Superior temporal gyrus (tissue), 1 donor: ENCODE measurements around the gene DUS3L.
A peak's percentile ranks its signal among the peaks of the same experiment; 100 is the strongest.

Experiments
- DNase-seq: peaks from one replicate; pipeline ENCODE4 v3.0.0-alpha.2; 2016; ENCODE audit errors: extremely low spot score

Gene DUS3L

DNA sequence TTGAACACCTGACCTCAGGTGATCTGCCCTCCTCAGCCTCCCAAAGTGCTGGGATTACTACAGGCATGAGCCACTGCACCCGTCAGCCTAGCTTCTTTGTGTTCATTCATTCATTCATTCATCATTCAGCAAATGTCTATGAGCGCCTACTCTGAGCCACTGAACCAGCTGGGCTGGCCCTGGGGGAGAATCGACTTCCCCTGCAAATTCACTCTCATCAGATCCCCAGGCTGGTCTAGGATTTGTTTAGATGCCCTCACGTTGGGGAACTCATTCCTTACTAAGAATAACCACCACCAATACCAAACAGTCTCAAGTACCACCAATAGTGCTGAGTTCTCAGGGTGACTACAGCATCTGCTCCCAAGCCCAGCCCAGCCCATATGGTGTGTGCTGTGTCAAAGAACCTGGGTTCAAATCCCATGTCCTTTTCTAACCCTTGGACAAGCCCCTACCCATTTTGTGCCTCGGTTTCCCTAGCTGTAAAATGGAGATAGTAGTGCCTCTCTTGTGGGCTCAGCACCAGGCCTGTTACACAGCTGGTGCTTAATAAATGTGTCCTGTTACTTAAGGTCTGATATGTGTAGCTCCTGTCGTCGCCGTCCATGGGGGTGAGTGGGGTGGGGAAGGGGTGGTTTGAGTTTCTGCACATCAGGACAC lies 30.7 kb upstream of the DUS3L start:
- DNase-seq, result no peak

DNA sequence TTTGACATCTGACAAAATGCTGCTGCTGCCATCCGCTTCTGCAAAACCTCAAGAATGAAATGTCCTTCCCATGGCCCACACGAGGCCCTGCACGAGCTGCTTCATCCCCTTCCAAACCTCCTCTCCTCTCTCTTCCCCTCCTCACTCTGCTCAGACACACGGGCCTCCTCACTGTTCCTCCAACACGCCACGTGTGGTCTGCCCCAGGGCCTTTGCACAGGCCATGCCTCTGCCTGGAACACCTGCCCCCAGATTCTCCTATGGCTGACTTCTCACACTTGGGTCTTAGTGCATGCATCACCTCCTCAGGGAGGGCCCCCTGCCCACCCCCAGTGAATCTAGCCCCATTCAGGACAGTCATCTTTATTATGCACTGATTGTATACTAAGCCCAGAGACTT lies 29.8 kb upstream of the DUS3L start:
- no peak for DNase-seq

DNA sequence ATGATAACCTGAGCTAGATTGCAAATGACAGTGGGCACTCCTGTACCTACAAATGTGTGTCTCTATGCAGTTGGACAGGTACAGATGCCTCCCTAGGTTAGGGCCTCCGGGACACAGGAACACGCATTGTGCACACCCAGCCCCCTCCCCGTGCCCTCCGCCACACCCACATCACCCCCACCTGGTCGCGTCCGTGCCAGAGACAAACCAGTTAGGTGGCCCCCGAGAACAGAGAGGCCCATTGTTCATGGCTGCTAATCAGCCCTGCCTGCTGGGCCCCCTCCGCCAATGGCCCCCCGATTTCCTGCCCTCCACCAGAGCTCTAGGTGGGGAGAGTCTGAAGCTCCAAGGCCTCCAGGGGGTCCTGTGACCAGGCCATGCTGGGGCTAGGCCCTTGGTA lies 27.6 kb upstream of the DUS3L start:
- no peak for DNase-seq

DNA sequence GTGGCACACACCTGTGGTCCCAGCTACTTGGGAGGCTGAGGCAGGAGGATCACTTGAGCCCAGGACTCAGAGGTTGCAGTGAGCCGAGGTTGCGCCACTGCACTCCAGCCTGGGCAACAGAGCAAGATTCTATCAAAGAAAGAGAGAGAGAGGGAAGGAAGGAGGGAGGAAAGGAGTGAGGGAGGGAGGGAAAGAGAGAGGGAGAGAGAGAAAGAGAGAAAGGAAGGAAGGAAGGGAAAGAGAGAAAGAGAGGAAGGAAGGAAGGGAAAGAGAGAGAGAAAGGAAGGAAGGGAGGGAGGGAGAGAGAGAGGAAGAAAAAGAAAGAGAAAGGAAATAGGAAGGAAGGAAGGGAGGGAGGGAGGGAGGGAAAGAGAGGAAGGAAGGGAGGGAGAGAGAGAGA lies 26.3 kb upstream of the DUS3L start:
- DNase-seq, result no peak

DNA sequence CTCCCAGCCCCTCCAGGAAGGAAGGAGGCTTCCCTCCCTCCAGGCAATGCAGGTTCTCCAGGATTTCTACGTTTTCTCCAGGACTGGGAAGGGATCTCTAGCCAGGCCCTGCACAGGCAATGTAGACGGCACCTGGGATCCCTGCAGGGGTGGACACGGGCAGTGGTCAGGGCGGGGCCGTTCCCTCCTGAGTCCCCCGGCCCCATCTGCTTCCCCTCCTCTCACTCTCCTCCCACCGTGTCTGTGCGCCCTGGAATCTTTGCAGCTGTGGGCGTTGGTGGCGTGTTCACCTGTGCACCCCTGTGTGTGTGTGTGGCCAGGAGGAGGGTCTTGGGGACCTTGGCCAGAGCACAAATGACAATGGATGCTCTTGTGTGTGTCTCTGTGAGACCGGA lies 23.9 kb upstream of the DUS3L start:
- DNase-seq, result no peak

DNA sequence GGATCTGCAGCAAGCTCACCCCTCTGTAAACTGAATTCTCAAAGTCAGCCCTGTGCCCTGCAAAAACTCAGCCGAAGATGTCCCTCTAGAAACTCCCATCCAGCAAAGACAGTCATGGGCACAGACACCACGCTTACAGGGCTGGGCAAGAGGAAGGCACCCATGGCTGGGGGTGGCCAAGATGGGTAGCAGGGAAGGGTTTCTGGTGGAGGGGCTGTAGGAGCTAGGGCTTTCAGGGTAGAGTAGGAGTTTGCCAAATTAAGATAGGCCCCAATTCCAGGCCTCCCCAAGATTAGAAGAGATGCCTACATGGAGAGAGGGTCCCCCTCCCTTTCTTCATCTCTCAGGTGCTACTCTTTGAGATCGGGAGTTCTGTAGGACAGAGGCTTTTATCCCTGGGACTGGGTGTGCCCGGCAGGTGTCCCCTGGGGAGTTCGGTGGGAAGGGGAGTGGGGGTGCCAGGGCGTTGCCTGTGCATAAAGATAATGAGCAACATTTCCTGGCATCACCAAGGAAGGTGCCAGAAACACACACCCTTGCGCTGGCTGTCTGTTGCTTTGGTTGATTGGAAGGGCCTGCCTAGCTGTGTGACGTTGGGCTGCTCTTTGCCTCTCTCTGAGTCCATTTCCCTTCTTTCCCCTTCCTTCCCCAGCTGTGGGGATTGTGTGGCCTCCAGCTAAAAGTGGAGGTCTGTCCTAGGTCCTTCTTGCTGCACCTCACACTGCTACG lies 23.3 kb upstream of the DUS3L start:
- DNase-seq, result no peak

DNA sequence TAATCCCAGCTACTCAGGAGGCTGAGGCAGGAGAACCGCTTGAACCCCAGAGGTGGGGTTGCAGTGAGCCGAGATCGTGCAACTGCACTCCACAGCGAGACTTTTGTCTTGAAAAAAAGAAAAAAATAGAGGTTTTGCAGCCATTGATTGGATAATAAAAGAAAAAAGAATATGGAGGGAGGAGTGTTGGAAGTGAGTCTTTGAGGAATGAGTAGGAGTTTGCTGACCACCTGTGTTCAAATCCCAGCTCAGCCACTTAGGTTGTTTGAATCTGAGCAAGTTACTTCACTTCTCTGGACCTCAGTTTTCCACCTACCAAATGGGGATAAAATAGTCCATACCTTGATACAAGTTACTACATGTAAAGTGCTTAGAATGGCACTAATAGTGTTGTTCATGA lies 20.2 kb upstream of the DUS3L start:
- DNase-seq, result no peak

DNA sequence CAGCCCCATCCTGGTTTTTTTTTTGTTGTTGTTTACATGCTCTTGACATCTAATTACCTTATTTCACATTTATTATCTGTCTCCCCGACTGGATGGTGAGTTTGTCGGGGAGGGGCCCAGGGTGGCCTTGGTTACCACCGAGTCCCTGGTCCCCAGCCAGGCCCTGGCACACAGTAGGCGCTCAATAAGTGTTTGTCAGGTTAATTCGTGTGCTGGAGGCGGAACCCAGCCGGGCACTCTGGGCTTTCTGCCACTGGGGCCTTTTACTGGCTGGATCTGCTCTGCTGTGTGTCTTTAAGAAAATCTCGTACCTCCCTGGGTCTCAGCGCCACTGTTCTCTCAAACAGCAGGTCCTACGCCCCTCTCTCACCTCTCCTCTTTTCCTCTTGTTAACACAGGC lies 18.5 kb upstream of the DUS3L start:
- DNase-seq, result no peak

DNA sequence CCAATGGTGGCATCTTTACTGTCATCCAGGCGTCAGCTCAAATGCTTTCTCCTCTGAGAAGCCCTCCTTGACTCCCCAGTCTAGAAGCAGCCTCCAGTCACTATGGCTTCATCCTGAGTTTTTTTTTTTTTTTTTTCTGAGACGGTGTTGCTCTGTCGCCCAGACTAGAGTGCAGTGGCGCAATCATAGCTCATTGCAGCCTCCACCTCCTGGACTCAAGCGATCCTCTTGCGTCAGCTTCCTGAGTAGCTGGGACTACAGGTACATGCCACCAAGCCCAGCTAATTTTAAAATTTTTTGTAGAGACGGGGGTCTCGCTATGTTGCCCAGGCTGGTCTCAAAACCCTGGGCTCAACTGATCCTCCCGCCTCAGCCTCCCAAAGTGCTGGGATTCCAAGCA lies 18.1 kb upstream of the DUS3L start:
- DNase-seq, result no peak

DNA sequence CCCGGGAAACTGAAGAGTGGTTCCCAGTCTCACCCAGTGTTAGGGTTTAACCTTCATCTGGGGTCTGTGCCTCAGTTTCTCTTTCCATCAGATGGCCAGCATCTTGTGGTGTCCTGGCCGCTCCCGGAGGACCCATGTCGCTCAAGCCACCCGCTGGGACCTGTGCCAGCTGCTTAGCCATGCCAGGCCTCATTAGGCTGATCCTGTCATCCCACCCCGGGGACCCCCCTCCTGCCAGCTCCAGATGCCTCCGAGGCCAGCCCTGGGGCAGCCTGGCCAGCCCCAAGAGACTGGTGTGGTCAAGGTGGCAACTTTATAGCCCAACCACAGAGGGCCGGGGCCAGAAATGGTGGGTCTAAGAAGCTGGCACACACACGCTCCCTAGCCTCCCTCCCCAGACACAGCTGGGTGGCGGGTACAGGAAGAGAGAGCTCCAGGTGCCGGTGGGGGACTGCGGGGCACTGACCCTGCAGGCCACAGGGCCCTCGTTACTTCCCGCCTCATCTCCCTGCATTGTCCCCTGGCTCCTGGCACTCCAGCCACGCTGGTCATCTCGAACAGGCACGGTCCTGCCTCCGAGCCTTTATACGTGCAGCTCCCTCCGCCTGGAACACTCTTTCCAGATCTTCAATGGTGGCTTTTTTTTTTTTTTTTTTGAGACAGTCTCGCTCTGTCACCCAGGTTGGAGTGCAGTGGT lies 17.3 kb upstream of the DUS3L start:
- no peak for DNase-seq

DNA sequence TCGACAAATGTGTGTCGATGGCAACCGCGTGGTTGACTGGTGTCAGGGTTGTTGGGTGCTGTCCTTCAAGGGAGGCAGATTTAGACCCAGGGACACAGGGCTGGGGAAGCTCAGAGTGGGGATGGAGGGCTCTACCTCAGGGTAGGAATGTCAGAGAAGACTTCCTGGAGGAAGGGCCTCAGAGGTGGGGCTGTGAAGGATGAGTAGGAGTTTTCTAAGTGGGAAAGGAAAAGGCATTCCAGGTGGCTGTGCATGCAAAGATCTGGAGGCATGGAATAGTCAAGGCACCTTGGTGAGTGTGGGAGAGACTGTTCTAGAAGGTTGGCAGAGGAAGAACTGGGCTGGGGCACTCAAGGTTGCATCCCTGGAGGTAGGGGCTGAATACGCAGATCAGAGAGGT lies 15.9 kb upstream of the DUS3L start:
- DNase-seq, result no peak

DNA sequence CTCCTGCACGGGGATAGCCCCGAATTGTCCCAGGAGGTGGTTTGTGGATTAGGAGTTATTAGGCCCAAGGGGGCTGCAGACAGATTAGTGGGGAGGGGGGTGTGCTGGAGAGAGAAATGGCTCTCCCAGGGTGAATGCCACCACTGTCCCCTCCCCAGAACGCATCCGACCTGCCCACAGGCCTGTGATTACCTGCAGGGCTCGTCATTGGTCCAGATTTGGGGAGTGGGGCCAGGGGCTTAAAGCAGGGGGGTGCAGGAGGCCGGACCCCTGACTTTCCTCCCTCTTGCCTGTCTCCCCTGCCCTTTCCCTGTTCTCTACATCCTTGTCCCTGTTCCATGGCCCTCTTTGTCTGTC lies 15.1 kb upstream of the DUS3L start:
- DNase-seq, result no peak

DNA sequence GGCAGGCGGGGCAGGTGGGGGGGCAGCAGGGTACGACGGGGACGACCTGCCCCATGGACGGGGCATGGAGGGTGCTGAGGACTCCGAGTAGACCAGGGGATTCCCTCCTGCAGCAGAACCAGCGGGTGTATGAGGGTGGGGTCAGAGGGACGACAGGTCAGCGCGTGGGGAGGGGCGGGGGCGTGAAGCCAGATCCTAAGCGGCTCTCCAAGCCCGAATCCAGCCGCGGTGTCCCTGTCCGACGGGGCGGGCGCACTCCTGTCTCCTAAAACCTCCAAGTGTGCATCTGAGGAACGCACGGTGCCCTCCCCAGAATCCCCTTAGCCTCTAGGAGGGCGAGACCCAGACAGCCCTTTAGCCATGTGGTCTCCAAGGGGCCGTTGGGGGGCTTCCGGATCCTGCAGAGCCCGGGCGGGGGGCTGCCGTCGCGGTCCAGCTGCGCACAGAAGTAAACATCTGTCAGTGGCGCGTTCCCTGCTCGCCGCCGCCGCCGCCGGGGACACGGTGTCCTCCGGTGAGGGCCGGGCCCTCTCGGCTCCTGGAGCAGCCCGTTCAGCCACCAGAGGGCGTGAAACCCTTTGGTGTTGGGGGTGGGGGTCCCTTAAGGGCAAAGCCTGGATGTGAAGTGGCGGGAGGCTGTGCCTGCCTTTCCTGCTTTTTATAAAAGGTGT lies 14.6 kb upstream of the DUS3L start:
- DNase-seq, result peak; percentile 10

DNA sequence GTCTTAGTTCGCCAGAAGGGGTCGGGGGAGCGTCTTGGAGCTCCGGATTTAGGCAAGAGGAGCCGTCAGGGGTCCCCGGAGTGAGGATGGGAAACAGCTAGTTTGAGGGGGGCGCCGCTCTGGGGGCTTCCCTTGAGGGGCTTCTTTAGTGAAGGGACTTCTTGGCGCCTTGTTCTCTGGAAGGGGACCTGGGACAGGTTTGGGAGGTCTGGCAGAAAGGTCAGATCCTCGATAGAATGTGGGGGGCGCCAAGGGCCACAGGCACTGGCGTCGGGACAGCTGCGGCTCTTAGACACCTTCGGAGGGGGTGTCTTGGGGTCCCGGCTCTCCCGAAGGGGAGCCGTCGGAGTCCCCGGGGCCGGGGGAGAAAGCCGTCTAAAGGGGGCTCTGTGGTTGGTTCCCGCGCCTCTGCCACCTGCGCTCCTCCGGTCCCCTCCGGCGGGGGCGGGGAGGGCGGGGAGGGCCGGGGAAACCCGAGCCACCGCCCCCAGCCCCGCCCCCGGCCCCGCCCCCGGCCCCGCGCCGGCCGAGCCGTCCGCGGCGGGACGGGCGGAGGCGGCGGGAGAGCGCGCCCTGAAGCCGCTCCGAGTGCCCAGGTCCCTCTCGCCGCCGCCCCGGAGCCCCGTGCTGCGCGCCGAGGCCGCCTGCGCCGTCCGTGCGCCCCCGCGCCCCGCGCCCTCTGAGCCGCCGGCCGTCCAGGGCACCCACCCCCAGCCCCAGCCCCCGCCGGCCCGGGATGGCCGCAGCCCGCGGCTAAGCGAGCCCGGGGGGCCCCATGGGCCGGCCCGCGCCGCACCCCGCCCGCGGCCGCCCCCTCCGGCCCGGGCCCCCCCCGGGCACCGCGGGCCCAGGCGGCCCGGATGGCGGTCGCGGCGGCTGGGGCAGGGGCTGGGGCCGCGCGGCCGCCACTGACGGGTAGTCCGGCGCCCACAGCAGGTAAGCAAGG lies 13.8 kb upstream of the DUS3L start, which contains the start of gene NRTN:
Gene NRTN (plus strand): TSS at position 552 of the 946 bp plus-strand sequence. CDS start 19,099 bp downstream, outside the sequence.
- no peak for DNase-seq

DNA sequence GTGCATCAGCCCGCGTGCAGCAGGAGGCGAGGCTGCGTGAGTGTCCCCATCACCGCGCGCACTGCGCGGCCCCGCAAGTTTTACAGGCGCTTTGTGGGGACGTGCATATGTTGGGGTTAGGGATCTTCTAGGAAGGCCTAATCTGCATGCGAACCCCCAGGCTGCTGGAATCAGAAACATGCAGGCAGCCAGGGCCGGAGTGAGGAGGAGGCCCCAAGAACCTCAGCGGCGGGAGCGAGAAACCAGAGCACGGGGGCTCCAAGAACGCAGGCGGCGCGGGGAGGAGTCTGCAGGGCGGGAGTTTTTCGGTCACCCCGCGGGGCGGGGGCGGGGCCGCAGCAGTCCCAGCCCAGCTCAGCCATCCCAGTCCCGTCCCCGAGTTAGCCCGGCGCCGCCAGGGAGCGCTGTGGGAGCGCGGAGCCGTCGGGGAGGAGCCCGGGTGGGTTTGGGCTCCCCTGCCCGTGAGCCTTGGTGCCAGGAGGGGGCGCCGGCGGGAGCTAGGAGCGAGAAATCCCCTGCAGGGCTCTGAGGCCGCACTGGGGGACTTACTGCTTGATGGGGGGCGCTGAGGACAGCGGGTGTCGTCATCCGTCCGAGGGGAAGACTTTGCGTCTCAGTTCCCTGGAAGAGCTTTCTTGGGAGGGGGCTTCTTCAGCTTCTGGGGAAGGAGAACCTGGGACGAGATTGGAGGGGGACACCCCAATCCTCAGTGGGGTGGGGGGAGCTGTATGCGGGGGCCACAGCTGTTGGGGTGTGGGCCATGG lies 13.0 kb upstream of the DUS3L start:
- DNase-seq, result peak; percentile 15

DNA sequence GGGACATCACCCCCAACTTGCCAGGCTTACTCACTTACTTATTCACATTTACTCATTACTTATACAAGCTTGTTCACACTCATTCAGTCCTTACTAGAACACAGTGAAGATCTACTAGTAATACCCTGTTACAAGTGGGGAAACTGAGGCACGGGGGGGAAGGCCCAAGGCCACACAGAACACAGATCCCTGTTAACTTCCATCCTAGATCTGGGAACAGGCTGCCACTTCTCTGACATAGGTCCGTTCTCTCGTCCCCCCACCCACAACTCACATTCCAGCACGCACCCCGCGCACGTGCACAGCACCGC lies 12.4 kb upstream of the DUS3L start:
- DNase-seq, result no peak

DNA sequence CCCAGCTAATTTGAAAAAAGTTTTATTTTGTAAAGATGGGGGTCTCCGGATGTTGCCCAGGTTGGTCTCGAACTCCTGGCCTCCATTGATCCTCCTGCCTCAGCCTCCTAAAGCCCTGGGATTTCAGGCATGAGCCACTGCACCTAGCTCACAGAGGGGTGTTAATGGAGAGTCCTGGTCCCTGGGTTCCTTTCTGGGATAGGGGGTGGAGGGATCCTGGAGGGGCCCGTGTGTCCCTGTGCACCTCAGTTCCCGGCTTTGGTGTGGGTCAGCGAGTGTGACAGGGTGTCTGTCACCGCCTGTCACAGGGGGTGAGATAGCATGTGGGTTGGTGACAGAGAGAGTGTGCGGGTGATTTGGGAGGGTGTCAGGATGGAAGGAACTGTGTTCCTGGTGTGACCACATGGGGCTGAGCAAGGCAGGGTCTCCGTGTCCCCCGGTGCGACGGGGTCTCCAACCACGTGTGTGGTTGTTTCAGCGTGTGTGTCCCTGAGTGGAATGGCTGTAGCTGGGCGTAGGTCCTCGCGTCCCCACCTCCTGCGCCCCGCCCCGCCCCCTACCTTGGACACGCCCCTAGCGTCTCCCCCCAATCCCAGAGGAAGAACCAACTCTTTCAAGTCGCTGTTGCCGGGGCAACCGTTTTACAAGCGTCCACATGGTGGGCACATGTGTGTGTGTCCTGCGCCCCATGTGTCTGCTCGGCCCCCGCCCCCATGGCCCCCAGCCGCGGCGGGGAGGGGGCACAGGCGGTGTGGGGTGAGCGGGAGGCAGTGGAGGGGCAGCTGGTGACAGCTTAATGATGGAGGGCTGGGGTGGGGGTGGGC lies 11.0 kb upstream of the DUS3L start:
- no peak for DNase-seq

DNA sequence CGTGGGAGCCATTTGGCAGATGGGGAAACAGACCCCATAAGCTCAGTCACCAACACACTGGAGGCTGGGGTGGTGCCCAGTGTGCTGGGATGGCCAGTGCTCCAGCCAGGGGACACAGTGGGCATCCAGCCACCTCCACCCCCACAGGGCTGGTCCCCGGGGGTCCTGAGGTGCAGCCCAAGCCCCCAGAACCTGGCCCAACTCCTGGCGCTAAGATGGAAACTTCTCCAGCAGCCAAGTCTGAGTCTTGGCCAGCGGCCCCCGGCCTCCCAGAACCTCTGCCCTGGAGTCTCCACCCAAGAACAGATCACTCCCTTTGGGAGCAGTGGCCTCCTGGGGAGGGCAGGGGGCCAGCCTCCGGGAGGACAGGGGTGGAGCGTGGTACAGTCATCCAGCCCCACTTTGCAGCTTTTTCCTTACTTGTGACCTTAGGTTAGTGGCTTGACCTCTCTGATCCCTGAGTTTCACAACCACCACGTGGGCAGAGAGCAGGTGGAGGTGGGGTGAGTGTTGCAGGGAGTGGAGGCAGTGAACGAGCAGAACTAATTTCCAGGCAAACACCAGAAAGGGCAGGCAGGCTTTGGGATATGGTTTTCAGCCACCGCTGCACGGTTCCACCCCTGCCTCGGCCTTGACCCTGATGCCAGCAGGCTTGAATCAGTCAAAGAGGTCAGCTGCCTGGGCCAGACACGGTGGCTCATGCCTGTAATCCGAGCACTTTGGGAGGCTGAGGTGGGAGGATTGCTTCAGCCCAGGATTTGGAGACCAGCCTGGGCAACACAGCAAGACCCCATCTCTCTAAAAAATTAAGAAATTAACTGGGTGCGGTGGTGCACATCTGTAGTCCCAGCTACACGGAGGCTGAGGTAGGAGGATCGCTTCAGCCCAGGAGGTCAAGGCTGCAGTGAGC lies 9.7 kb upstream of the DUS3L start:
- no peak for DNase-seq
